Erythroblast (primary cell): Measurements from ENCODE around the gene PHOSPHO2.

Experiments used
- GATA1 ChIP-seq: IDR thresholded peaks from 2 replicates; pipeline ENCODE4 v1.6.1; 2011; ENCODE audit warnings: low read depth, mild to moderate bottlenecking, control low read depth, low read length, moderate library complexity
- POLR2A ChIP-seq: IDR thresholded peaks from 2 replicates; pipeline ENCODE4 v1.6.1; 2011; ENCODE audit warnings: mild to moderate bottlenecking, low read length

DNA sequence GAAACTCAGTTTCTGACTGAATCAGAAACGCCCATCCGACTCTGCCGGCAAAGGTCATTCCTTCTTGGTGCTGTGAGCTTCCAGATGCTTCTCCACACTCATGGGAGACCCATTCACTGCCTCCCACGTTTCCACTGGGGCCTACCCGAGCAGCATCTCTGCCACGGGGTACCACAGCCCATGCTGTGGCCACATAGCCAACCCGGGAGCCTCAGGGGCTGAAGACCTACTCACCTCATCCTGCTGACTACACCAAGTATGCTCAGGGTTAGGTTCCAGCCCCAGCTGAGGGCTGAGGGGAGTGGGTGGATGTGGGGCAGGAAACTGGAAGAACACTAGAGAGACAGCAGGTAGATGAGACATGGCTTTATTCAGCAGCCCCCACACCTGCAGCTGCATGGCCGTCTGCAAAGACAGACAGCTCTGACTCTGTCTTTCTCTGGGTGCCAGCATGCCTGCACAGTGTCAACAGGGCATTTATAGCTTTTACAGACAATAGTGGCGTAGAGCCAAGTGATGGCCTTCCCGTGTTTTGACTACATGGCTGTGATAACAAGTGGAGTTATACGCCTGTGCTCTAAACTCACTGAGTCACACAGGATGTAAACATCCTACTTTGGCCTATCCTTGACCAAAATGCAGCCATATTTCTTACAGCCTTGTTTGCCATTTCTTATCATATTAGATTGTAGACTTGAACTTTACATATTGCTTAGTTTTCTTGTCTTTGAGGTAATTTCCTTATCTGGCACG is 22.8 kb downstream of the PHOSPHO2 start:
- TF ChIP-seq POLR2A (no peak), GATA1 (no peak)
